ENCODE data around the gene PTPRB. TPM values are rescaled to one million over a fixed set of nuclear protein-coding genes. Genes with fewer than 3 reads are reported as not detected.
A peak's percentile ranks its signal among the peaks of the same experiment; 100 is the strongest.

Gene PTPRB
- total and polyA plus RNA-seq, 2 donors (not counting 1 experiment from before 2014, with no cell fraction given), result 0.66 to 1.6 TPM

DNA sequence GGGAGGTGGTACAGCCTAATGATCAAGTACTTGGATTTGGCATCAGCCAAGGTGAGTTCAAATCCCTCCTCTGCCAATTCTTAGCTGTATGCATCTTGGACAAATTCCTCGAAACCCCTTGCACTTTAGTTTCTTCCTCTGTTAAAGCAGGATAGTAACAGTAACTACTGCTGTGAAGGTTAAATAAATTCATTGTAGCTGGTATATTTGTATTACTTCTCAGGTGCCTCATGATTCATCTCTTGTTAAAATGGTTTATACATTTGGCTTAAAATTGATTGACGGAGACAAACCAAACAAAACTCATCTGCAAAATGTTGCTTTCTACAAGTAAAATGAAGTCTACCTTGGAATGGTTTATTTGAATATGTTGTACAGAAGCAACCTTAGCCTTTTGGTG lies 2.3 kb upstream of the PTPRB start:
- no peaks in the 10 kb centered on the region for H4K20me1 ChIP-seq (ENCODE audit: control insufficient read depth, extremely low read depth, insufficient read depth, low read length)
- H3K4me1 ChIP-seq (ENCODE audit: control insufficient read depth, extremely low read depth, insufficient read depth, low read length), result no peaks in the 10 kb centered on the region
- H3K27ac ChIP-seq (ENCODE audit: insufficient read depth, low read length), result no peak overlapping the region
- H3K4me3 ChIP-seq (replicated peaks in 1 of 4; ENCODE audit: control extremely low read depth in 1 of 4, insufficient read depth in 1 of 4, low read depth in 3 of 4, low read length in 4 of 4), result no peak overlapping the region
- H3K9ac ChIP-seq (ENCODE audit: insufficient read depth, low read length), result no peak overlapping the region
- no peaks in the 10 kb centered on the region for H3K27me3 ChIP-seq (ENCODE audit: control insufficient read depth, insufficient read depth, low read length)
- TF ChIP-seq CTCF (conservative IDR thresholded peaks at IDR 0.05 in 1 of 2, IDR thresholded peaks at IDR 0.05 in 1 of 2; ENCODE audit: low read depth in 1 of 2, low read length in 2 of 2), result no peak
- TF ChIP-seq EZH2 (IDR thresholded peaks at IDR 0.05; ENCODE audit: low read length, missing control alignments), result no peak
- H3K9me3 ChIP-seq (ENCODE audit: control insufficient read depth, insufficient read depth, low read depth, low read length), result no peaks in the 10 kb centered on the region
- H3K79me2 ChIP-seq (ENCODE audit: control insufficient read depth, insufficient read depth, low read length), result no peaks in the 10 kb centered on the region
- H3K4me2 ChIP-seq (ENCODE audit: extremely low read depth, insufficient read depth, low read length), result no peak overlapping the region
- no peak overlapping the region for H2AFZ ChIP-seq (ENCODE audit: low read length)
- H3K36me3 ChIP-seq (ENCODE audit: control insufficient read depth, insufficient read depth, low read length), result no peaks in the 10 kb centered on the region
- no peak for DNase-seq (ENCODE audit: low read depth in 2 of 2)

DNA sequence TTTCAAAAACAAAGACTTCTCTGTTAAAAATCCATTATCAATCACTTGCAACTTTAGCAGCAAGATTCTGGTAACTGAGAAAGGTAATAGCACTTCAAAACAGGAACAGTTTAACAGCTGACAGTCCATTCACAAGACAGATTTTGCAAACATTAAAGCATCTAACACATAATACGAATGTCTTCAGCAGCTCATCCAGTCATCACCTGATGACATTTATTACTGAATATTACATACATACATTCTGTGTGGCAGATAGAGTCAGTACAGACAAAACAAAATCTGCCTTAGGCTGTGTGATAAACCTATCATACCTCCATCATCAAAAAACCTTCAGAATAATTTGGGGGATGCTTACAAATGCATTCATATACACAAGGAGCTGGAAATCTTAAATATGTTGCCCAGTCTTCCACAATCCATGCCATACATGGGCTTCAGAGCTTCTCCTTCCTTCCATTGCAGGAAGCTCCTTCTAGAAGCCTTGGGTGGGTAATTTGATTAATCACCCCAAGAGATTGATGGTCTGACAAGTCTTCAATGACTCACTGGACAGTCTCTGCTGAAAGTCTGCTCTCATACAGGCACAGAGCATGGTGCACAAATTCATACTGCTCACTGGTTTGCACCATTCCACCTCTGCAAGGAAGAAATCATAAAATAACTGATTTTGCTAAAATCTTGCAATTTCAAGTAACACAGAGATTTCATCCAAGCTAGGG lies 1.6 kb upstream of the PTPRB start:
- TF ChIP-seq EZH2 (IDR thresholded peaks at IDR 0.05; ENCODE audit: low read length, missing control alignments), result no peak
- TF ChIP-seq CTCF (conservative IDR thresholded peaks at IDR 0.05 in 1 of 2, IDR thresholded peaks at IDR 0.05 in 1 of 2; ENCODE audit: low read depth in 1 of 2, low read length in 2 of 2), result no peak

GRCh38 chr12:70635755-70636154 lies 1.5 kb downstream of the PTPRB start:
- Histone ChIP-seq H3K9ac (ENCODE audit: insufficient read depth, low read length) (no peak overlapping the region), H3K36me3 (ENCODE audit: control insufficient read depth, insufficient read depth, low read length) (no peaks in the 10 kb centered on the region), H3K4me2 (ENCODE audit: extremely low read depth, insufficient read depth, low read length) (no peak overlapping the region), H2AFZ (ENCODE audit: low read length) (no peak overlapping the region), H3K79me2 (ENCODE audit: control insufficient read depth, insufficient read depth, low read length) (no peaks in the 10 kb centered on the region), H3K4me1 (ENCODE audit: control insufficient read depth, extremely low read depth, insufficient read depth, low read length) (no peaks in the 10 kb centered on the region), H3K9me3 (ENCODE audit: control insufficient read depth, insufficient read depth, low read depth, low read length) (no peaks in the 10 kb centered on the region), H3K27ac (ENCODE audit: insufficient read depth, low read length) (no peak overlapping the region), H3K4me3 (replicated peaks in 1 of 4; ENCODE audit: control extremely low read depth in 1 of 4, insufficient read depth in 1 of 4, low read depth in 3 of 4, low read length in 4 of 4) (no peak overlapping the region), H4K20me1 (ENCODE audit: control insufficient read depth, extremely low read depth, insufficient read depth, low read length) (no peaks in the 10 kb centered on the region), H3K27me3 (ENCODE audit: control insufficient read depth, insufficient read depth, low read length) (no peaks in the 10 kb centered on the region)
- no peak for DNase-seq (ENCODE audit: low read depth in 2 of 2)
- TF ChIP-seq CTCF (conservative IDR thresholded peaks at IDR 0.05 in 1 of 2, IDR thresholded peaks at IDR 0.05 in 1 of 2; ENCODE audit: low read depth in 1 of 2, low read length in 2 of 2), result no peak
- no peak for TF ChIP-seq EZH2 (IDR thresholded peaks at IDR 0.05; ENCODE audit: low read length, missing control alignments)

More for the DNA sequence above, 1.6 kb upstream of the PTPRB start:
- no peaks in the 10 kb centered on the region for H4K20me1 ChIP-seq (ENCODE audit: control insufficient read depth, extremely low read depth, insufficient read depth, low read length)
- no peak overlapping the region for H2AFZ ChIP-seq (ENCODE audit: low read length)
- no peaks in the 10 kb centered on the region for H3K4me1 ChIP-seq (ENCODE audit: control insufficient read depth, extremely low read depth, insufficient read depth, low read length)
- H3K27ac ChIP-seq (ENCODE audit: insufficient read depth, low read length), result no peak overlapping the region
- H3K4me3 ChIP-seq (replicated peaks in 1 of 4; ENCODE audit: control extremely low read depth in 1 of 4, insufficient read depth in 1 of 4, low read depth in 3 of 4, low read length in 4 of 4), result no peak overlapping the region
- H3K9me3 ChIP-seq (ENCODE audit: control insufficient read depth, insufficient read depth, low read depth, low read length), result no peaks in the 10 kb centered on the region
- no peaks in the 10 kb centered on the region for H3K27me3 ChIP-seq (ENCODE audit: control insufficient read depth, insufficient read depth, low read length)
- H3K4me2 ChIP-seq (ENCODE audit: extremely low read depth, insufficient read depth, low read length), result no peak overlapping the region
- no peak overlapping the region for H3K9ac ChIP-seq (ENCODE audit: insufficient read depth, low read length)
- H3K79me2 ChIP-seq (ENCODE audit: control insufficient read depth, insufficient read depth, low read length), result no peaks in the 10 kb centered on the region
- no peaks in the 10 kb centered on the region for H3K36me3 ChIP-seq (ENCODE audit: control insufficient read depth, insufficient read depth, low read length)
- peak in 1 of 2 donors; percentile 56 for DNase-seq (ENCODE audit: low read depth in 2 of 2)
